ENCODE measurements around the gene ST3GAL3.

Gene ST3GAL3

DNA sequence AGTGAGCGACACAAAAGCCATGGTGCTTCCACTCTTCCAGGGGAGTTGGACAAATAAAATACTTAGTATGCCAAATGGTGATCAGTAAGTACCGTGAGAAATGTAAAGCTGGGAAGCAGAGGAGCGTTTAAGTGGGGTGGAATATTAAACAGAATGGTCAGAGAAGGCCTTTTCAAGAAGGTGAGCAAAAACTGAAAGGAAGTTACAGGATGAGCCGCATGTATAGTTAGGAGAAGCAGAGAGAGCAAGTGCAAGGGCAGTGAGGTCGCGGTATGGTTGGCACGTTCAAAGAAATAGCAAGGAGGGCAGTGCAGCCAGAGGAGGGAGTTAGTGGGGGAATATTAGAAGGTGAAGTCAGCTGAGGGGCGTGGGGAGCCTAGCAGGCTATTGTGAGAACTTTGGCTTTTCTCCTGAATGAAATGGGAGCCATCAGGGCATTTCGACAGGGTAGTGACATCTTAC lies 266.7 kb downstream of the ST3GAL3 start:
- no peak for DNase-seq

DNA sequence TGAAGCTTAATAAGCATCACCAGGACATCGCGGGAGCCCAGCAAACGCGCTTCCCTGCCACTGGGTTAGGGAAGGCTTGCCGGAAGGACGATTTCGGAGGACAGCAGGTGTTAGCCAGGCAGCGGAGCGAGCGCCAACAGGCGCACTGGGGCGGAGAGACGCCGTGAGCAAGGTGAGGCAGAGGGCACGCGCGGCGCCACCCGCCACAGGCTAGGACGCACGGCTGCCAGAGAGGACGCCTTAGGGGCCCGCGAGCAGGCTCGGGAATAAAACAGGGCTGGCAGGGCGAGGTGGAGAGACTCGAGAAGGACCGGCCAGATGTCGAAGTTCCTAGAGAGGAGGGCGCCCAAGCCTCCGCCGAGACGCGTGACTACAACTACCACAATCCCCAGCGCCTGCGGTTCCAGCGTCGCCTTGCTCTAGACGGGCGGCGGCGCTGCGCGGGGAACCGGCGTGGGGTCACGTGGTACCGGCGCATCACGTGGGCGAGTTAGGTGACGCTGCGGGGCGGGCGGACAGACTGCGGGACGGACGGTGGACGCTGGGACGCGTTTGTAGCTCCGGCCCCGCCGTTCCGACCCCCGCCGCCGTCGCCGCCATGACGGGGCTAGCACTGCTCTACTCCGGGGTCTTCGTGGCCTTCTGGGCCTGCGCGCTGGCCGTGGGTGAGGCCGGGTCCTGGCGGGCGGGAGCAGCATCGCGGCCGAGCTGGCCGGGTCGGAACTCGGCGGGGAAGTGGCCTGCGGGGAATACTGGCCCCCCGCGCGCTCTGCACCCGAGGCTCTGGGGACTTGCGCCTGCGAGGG lies 267.3 kb downstream of the ST3GAL3 start, which contains the start of gene ATP6V0B:
Gene ATP6V0B, plus strand, starts transcription at position 518 of the 806 bp plus-strand sequence. Its CDS starts 81 bp downstream, at position 599.
- peak; percentile 98 for DNase-seq

DNA sequence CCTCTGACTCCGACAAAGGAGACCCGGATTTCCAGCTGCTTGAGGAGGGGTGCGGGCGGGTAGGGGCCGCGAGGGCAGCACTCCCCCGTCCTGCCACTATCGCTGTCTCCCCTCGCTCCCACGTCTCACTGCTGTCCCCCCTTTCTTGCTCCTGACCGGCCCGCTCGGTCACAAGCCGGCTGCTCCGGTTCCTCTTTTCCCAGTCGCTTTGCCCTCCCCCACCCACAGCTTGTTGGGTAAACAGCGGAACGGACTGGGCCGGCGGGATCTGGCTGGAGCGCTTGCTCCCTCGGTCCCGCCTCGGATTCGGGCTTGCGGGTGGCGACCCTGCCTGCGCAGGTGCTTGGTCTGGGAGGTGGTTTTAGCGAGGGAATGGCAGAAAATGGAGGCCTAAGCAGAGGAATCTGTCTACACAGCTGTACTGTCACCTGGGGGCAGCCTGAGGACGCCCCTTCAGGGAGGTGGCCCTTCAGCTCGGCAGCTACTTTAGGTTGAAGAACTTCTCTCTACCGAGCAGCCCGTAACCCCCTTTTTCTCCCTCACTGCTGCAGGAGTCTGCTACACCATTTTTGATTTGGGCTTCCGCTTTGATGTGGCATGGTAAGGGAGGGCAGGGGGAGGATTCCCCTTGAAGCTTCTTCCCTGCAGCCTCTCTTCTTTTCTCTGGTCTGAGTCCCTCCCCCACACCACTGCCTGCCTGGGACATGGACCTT lies 268.1 kb downstream of the ST3GAL3 start:
- DNase-seq: peak; percentile 24

DNA sequence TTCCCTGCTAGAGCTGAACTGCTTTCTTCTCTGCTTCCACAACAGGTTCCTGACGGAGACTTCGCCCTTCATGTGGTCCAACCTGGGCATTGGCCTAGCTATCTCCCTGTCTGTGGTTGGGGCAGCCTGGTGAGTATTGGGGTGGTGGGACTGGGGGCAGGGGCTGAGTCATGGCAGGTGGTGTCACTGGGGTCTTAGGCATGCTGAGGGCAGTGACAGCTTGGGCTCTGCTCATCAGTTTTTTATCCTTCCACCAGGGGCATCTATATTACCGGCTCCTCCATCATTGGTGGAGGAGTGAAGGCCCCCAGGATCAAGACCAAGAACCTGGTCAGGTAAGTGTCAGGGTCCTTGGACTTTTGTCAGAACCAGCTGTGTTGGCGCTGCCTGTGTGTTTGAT lies 268.7 kb downstream of the ST3GAL3 start:
- DNase-seq: no peak

DNA sequence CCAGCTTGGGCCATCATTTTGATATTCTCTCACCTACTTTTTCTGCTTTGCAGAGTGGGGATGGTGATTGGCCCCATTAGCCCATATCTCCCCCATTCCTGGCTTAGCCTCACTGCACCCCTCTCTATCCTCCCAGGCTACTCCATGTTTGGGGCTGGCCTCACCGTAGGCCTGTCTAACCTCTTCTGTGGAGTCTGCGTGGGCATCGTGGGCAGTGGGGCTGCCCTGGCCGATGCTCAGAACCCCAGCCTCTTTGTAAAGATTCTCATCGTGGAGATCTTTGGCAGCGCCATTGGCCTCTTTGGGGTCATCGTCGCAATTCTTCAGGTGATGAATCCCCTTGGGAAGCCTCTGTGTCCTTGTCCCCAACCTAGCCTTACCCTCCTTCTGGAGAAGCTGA lies 269.6 kb downstream of the ST3GAL3 start:
- DNase-seq: no peak

DNA sequence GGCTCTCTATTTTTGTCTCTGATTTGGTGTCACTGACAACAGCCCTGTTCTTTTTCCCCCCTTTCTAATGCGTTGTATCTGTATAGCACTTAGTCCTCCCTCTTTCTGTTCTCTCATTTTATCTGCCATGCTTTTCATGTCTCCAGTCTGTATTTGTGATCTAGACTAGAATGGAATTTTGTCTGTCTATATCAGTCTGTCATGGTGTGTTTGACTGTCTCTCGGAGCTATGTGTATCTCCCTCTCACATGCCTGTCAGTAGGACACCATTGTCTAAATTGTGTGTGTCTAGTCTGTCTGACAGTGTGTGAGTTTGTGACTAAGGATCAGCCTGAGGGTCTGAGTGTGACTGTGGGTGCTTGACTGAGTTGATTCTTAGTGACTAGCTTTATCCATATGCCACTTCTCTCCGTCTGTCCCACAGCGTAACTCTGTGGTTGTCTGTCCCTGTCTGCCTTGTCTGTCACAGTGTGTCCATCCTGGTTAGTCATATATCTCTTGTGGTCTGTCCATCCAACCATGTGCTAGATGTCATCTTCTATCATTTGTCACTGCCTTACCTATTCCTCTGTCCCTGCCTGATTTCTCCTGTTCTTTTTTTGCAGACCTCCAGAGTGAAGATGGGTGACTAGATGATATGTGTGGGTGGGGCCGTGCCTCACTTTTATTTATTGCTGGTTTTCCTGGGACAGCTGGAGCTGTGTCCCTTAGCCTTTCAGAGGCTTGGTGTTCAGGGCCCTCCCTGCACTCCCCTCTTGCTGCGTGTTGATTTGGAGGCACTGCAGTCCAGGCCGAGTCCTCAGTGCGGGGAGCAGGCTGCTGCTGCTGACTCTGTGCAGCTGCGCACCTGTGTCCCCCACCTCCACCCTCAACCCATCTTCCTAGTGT lies 270.3 kb downstream of the ST3GAL3 start:
- no peak for DNase-seq

DNA sequence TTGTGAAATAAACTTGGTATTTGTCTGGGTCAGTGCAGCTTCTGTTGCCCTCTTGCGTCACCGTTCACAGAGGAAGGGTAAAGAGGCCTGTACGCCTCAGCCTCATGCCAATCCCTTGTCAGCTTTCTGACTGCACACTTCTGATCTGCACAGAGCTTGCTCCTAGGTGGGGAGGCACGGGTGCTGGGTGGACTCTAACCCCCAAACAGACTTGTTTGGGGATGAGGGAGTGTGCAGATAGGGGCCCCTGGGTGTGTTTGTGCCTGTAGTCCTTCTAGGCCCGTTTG lies 270.9 kb downstream of the ST3GAL3 start:
- no peak for DNase-seq

DNA sequence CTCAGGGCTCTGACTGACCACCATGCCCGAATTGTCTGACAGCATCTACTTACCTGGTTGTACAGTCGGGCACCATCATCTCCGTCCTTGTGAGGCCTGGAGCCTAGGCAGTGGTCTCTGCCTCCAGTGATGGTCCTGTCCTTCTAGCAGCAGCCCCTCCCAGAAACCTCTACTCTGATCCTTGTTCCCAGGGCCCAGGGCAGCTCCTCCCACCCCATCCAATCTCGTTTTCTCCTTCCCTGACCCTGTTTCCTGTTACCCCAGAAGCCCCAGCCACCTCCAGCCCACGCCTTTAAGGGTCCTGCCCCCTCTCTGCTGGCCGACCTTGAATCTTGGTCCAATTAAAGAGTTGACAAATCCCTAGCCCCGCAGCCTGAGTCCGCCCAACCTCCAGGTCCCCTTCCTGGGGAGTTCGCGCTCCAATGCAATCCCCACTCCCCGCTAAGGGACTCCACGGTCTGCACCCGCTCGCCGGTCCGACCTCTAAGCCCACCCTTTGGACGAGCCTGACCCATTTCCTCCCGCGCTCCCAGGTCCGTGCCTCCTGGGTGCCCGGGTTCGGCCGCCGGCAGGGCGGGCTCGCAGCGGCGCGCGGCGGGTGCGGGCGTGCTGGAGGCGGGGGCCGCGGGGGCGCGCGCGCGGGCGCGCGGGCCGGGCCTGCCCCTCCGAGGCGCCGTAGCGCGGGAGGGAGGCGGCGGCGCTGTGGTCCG lies 271.4 kb downstream of the ST3GAL3 start, which contains the start of gene B4GALT2:
Gene B4GALT2, plus strand, starts transcription at position 660 of the 710 bp plus-strand sequence. CDS start 1,951 bp downstream, outside the sequence.
- DNase-seq: peak; percentile 50

DNA sequence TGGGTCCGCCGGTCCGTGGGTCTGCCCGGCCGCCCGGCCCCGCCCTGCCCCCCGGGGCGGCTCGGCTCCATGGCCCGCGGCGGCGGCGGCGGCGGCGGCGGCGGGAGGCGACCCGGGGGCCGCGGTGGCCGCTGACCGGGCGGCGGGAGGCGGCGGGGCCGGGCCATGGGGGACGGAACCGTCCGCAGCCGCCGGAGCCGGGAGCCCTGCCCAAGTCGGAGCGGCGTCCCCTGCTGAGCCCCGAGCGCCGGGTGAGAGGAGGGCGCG lies 271.9 kb downstream of the ST3GAL3 start:
- DNase-seq: no peak

DNA sequence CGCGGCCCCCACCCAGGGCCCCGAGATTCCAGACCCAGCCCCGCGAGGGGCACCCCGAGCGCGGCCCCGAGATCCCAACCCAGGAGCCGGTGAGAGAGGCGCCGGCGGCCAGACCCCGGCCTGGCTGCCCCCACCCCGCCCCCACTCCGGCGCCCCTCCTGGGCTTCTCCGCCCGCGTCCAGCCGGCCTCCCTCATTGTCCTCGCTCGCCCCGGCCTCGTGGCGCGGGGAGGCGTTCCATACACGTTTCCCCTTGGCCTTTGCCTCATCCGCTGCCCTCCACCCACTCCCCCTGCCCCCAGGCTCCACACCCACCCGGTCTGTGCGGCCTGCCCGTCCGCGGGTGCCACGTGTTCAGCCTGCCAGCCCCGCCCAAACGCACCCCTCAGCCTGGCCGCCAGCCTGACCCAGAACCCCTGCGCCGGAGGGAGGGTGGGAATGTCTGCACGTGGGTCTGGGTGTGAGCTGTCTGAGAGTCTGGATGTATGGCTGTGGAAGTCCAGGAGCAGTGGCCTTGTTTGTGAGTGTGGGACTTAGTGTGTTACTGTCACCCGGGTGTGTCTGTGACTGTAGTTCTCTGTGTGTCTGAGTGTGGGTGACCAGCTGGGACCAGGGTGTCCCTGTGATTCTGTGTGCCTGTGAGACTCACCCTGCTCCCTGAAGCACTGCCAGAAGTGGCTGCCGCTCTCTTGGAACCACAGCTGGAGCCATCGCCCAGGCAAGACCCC lies 272.4 kb downstream of the ST3GAL3 start:
- peak; percentile 34 for DNase-seq

DNA sequence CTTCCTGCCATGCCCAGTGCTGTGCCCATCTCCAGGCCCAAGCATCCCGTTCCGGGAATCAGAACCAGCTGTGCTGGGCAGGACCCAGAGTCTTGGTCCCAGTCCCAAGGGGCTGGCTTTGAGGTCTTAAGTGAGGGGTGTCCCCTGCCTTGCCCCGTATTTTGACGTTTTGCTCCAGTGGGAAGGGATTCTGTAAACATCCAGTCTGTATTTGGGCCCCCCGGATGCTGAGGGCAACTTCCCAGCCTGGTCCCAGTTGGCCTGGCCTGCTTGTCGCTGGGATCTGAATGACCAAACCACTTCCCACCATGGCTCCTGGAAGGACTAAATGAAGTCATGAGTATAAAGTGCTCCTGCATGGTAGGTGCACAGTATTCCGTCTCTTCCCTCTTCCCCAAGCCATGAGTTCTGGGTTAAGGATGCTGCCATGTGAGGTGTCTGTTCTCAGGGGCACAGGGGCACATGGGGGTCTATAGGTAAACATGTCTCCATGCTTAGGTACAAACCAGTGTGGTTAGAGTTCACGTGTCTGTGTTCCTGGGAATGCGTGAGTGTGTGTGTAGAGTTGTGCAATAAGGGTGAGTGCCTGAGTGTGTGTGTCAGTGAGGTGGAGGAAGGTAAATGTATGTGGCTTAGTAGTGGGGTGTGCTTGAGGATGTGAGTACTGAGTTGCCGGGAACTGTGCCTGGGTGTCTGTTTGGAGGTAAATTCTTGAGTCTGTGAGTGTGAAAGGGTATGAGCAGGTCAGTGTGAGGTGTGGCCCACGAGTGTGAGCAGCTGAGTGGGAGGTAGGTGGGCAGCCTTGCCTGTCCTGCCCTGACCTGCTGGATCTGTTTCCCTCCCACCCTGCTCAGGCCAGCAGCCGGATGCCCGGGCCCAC lies 273.2 kb downstream of the ST3GAL3 start:
- DNase-seq: no peak
